Bone marrow (tissue), 2 donors: ENCODE measurements around the gene MCM9.
"Not testable (repeated sequence)": the region's sequence is repeated elsewhere in the genome, so short reads cannot be mapped to it uniquely, and the experiment has no call there.

Experiments used
- DNase-seq, 2 donors: peaks; one replicate each; lab custom pipeline; 2025; lab: John Stamatoyannopoulos, UW

MCM9 gene

GRCh38 chr6:118799826-118800225, 135.1 kb downstream of the MCM9 start:
- no peak for DNase-seq

- not testable (repeated sequence) for DNase-seq
Measured at GRCh38 chr6:118796548-118796947, 138.4 kb downstream of the MCM9 start.

- no peak for DNase-seq
Measured at GRCh38 chr6:118791499-118791898, 143.5 kb downstream of the MCM9 start.

GRCh38 chr6:118789954-118790353, 145.0 kb downstream of the MCM9 start:
- DNase-seq = no peak

- no peak for DNase-seq
Measured at GRCh38 chr6:118789419-118789818, 145.5 kb downstream of the MCM9 start.

GRCh38 chr6:118788702-118789101, 146.3 kb downstream of the MCM9 start:
- no peak for DNase-seq

GRCh38 chr6:118787724-118788423, 147.1 kb downstream of the MCM9 start:
- no peak for DNase-seq

GRCh38 chr6:118786596-118787453, 148.1 kb downstream of the MCM9 start:
- no peak for DNase-seq

GRCh38 chr6:118785601-118786000, 149.4 kb downstream of the MCM9 start:
- DNase-seq = no peak

GRCh38 chr6:118784641-118785164, 150.3 kb downstream of the MCM9 start:
- peak in 1 of 2 donors; percentile 31 for DNase-seq

GRCh38 chr6:118783931-118784550, 150.9 kb downstream of the MCM9 start:
- no peak for DNase-seq

GRCh38 chr6:118782651-118783050, 152.3 kb downstream of the MCM9 start:
- no peak for DNase-seq

- no peak for DNase-seq
Measured at GRCh38 chr6:118781897-118782296, 153.1 kb downstream of the MCM9 start.

- no peak for DNase-seq
Measured at GRCh38 chr6:118780668-118781067, 154.3 kb downstream of the MCM9 start.

- peak in 1 of 2 donors; percentile 15 for DNase-seq
Measured at GRCh38 chr6:118776607-118777549, 158.1 kb downstream of the MCM9 start.

- no peak for DNase-seq
Measured at GRCh38 chr6:118775381-118775780, 159.6 kb downstream of the MCM9 start.

- DNase-seq = no peak
Measured at GRCh38 chr6:118774581-118774980, 160.4 kb downstream of the MCM9 start.

GRCh38 chr6:118772886-118773285, 162.1 kb downstream of the MCM9 start:
- no peak for DNase-seq

GRCh38 chr6:118771253-118771652, 163.7 kb downstream of the MCM9 start:
- DNase-seq = no peak

- DNase-seq = no peak
Measured at GRCh38 chr6:118770835-118771234, 164.1 kb downstream of the MCM9 start.

GRCh38 chr6:118770112-118770788, 164.7 kb downstream of the MCM9 start:
- DNase-seq = no peak
